GM12801 (cell line): ENCODE data around the gene PFDN5.

Experiments
- TF ChIP-seq, protein P1 (sequence below): IDR thresholded peaks from one replicate; pipeline ENCODE4 v1.5.1; 2011; ENCODE audit warnings: control low read depth; ENCODE audit not compliant: insufficient read length; ENCODE audit errors: extremely low read depth

The PFDN5 gene

DNA sequence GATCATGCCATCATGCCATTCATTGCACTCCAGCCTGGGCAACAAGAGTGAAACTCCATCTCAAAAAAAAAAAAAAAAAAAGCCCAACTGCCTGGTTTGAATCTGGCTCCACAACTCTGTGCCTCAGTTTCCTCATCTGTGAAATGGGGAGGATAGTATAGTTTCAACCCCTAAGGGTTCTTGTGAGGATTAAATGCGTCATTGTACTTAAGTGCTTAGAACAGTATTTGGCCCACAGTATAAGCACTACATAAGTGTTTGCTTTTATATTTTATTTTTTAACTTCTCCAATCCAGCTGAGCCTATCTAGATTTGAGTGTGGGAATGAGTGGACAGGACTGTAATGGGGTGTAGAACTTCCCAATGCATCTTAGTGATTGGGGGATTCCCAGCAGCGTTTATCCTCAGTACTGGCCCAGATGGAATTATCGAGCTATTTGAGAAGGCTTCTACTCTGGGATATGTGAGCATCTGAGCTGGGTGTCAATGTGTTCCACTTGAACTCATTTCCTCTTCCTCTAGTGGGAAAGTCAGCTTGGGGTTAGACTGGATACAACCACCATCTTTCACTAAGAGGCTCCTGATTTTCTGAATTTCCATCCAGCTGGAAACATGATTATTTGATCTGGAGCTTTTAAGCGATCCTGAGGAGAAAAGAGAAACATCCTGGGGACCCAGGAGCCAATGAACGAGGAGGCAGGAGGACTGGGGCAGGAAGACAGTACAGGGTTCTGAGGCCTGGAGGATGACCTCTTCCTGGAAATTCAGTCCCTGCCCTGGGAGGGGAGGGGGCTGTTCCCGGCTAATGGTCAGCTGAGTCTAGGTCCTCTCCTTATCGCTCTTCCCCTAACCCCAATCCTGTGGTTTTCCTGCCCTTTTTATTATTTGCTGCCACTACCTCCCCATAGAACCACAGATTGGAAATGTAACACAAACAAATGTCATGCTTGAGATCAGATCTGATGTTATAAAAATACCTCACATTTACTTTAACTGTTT lies 36.5 kb upstream of the PFDN5 start:
- TF ChIP-seq, protein P1, sequence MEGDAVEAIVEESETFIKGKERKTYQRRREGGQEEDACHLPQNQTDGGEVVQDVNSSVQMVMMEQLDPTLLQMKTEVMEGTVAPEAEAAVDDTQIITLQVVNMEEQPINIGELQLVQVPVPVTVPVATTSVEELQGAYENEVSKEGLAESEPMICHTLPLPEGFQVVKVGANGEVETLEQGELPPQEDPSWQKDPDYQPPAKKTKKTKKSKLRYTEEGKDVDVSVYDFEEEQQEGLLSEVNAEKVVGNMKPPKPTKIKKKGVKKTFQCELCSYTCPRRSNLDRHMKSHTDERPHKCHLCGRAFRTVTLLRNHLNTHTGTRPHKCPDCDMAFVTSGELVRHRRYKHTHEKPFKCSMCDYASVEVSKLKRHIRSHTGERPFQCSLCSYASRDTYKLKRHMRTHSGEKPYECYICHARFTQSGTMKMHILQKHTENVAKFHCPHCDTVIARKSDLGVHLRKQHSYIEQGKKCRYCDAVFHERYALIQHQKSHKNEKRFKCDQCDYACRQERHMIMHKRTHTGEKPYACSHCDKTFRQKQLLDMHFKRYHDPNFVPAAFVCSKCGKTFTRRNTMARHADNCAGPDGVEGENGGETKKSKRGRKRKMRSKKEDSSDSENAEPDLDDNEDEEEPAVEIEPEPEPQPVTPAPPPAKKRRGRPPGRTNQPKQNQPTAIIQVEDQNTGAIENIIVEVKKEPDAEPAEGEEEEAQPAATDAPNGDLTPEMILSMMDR: no peak

DNA sequence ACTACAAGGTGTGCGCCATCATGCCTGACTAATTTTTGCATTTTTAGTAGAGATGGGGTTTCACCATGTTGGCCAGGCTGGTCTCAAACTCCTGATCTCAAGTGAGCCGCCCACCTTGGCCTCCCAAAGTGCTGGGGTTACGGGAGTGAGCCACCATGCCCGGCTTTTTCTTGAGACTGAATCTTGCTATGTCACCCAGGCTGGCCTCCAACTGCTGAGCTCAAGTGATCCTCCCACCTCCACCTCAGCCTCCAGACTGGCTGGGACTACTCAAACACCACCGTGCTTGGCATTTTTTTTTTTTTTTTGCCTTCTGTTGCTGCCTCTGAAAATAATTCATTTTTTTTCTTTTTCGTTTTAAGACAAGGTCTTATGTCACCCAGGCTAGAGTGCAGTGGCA lies 35.5 kb upstream of the PFDN5 start:
- TF ChIP-seq, protein P1: no peak

DNA sequence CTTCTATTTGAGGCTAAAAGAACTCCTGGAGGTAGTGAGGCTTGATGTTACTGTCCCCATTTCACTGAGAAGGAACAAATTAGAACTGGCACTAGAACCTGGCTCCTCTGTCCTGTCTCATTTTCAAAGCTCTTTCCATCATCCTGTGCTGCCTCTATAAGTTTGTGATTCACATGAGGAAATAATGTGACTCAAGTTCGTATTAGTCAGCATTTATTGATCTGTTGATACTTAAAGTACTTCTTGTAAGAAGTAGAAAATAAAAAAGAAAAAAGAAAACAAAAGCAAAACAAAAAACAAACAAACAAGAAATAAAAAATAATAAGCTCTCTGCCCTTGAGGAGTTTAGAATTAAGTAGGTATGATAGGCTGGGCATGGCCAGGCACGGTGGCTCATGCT lies 29.6 kb upstream of the PFDN5 start:
- TF ChIP-seq, protein P1: no peak

DNA sequence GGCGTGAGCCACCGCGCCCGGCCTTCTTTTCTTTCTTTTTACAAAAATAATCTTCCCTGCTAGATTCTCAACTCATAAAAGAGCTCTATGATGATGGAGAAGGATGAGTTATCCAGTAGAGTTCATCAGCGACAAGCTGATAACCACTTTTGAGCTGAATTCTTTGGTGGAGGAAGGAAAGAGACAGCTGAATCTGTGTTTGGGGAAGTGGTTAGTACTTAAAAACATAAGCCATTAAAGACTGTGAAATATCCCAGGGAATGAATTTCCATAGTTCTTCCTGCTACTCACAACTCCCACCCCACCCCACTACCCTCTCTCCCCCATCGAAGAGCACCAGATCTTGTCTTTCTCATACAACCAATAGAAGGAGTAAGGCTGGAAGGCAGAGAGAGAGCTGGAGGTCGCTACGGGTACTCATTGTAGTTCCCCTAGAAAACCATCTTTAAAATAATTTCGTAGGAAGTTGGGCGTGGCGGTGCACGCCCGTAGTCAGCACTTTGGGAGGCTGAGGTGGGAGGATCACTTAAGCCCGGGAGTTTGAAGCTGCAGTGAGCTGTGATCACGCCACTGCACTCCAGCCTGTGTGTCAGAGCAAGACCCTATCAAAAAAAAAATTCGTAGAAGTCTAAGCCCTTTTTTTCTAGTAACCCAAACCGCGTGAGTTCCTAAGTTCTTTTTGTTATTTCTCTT lies 27.9 kb upstream of the PFDN5 start:
- TF ChIP-seq, protein P1: no peak

DNA sequence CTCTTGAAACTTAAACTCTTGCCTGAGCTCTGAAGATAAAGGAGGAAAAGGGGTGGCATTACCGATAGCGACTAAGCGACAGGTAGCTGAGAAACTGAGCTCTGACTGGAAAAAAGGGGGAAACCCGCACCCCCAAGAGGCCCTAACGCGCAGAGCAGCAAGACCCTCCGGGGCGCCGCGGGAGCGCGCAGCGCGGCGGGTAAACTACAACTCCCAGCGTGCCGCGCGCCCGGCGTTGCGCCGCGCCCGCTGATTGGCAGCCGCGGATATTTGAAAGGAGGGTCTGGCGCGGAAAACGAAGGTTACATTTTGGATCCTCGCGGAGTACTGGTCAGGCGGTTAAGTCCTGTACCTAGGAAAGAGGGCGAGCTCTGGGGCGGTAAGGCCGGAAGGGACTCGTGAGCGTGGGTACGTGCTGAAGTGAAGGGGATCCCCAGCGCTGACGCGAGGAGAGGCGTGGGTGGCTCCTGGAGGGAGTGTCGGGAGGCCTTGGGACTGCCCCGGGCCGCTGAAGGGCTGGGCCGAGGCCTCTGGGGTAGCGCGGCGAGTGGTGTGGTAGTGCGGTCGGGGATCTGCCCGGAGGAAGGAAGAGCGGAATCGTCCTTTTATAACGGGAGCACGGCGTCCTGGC lies 27.2 kb upstream of the PFDN5 start, which contains the start of gene ESPL1:
ESPL1 (plus strand) TSS at position 301 of the 631 bp plus-strand sequence. CDS start 468 bp downstream, outside the sequence.
- TF ChIP-seq, protein P1: no peak

DNA sequence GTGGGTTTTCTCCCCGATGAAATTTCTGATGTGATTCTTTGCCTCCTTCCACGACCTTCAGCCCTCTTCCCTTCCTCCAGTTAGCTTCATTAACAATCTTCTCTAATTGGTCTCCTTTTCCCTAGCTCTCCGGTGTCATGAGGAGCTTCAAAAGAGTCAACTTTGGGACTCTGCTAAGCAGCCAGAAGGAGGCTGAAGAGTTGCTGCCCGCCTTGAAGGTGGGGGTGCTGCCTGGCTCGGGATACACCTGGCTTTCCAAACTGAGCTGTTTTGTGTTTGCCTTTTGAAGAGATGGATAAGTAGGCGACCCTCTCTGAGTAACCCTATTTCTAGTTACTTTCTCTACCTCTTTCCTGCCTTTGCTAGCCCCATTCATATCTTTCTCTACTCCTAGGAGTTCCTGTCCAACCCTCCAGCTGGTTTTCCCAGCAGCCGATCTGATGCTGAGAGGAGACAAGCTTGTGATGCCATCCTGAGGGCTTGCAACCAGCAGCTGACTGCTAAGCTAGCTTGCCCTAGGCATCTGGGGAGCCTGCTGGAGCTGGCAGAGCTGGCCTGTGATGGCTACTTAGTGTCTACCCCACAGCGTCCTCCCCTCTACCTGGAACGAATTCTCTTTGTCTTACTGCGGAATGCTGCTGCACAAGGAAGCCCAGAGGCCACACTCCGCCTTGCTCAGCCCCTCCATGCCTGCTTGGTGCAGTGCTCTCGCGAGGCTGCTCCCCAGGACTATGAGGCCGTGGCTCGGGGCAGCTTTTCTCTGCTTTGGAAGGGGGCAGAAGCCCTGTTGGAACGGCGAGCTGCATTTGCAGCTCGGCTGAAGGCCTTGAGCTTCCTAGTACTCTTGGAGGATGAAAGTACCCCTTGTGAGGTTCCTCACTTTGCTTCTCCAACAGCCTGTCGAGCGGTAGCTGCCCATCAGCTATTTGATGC lies 26.4 kb upstream of the PFDN5 start:
- TF ChIP-seq, protein P1: no peak
